Smooth muscle cell of bladder (primary cell): ENCODE results near the gene TCF3. TPM values are rescaled to one million over a fixed set of nuclear protein-coding genes. Genes with fewer than 3 reads are reported as not detected.

Experiments used
- total RNA-seq: library from RNA; depleted of rRNA; stranded (reverse); fragments of >200 nt; gene quantifications from 2 replicates; pipeline ENCODE4 v1.2.3, GENCODE V29; 2014

Gene TCF3
- 36.6 and 47.9 TPM in 2 replicates for total RNA-seq

GRCh38 chr19:1652471-1653299, at the start of gene TCF3:
TSS of gene TCF3 (minus strand) at chr19:1652615. CDS start at chr19:1650248, 2,367 bp downstream.

GRCh38 chr19:1605236-1606137, 46.9 kb downstream of the TCF3 start, which contains the start of gene UQCR11:
TSS of gene UQCR11 (minus strand) at chr19:1605462. CDS start at chr19:1605409, 53 bp downstream.

GRCh38 chr19:1592755-1593500, 59.5 kb downstream of the TCF3 start, which contains the start of gene MBD3:
TSS of gene MBD3 (minus strand) at chr19:1592865. CDS start at chr19:1592631, 234 bp downstream.

DNA sequence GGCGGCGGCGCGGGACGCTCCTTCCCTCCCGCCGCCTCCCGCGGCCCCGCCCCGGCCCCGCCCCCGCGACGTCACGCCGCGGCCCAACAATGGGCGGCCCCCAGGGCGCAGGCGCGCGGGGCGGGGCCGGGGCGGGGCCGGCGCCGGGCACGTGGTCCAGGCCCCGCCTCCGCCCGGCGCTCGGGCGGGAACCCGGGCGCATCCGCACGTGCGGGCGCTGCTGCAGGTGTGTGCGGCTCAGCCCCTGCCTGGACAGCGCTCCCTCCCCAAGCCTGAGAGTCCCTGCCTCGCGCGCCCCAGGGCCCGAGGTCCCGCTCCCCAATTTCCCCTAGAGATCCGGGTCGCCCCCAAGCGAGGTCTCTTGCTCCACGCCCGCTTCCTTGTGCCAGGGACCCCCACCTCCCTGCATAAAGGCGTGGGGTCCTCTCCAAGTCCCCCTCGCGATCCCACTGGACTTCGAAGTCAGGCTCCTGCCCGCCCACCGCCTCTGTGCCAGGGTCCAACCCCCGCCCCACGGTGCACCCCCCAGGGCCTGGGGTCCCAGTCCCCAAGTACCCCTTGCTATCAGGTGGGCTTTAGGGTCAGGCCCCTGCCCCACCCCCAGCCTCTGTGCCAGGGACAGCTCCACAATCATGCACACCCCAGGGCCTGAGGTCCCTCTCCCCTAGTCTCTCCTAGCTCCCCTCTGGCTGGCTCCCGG, 83.9 kb downstream of the TCF3 start, which contains the start of gene MEX3D:
Gene MEX3D, minus strand, starts transcription at position 6 of the 700 bp plus-strand sequence. CDS start 267 bp downstream, outside the sequence.

Other genes with a start within 250 kb of the TCF3 start
- 34.7 and 42.2 TPM in 2 replicates for gene DAZAP1, start 245.0 kb downstream of the TCF3 start, total RNA-seq
- gene RPS15, start 214.2 kb downstream of the TCF3 start, total RNA-seq = 387 and 450 TPM in 2 replicates
- 0.09 and 0.28 TPM in 2 replicates for gene APC2, start 202.5 kb downstream of the TCF3 start, total RNA-seq
- 19.2 and 19.6 TPM in 2 replicates for gene C19orf25, start 173.4 kb downstream of the TCF3 start, total RNA-seq
- 1.3 and 1.6 TPM in 2 replicates for gene PCSK4, start 162.3 kb downstream of the TCF3 start, total RNA-seq
- gene REEP6, start 161.4 kb downstream of the TCF3 start, total RNA-seq = 1.1 and 2.0 TPM in 2 replicates
- 2.1 and 3.1 TPM in 2 replicates for gene ADAMTSL5, start 139.6 kb downstream of the TCF3 start, total RNA-seq
- not detected in 2 replicates for gene PLK5, start 128.5 kb downstream of the TCF3 start, total RNA-seq
- gene MEX3D, start 84.3 kb downstream of the TCF3 start, total RNA-seq = 25.0 and 35.4 TPM in 2 replicates
- 63.1 and 83.3 TPM in 2 replicates for gene MBD3, start 59.8 kb downstream of the TCF3 start, total RNA-seq
- 125 and 134 TPM in 2 replicates for gene UQCR11, start 47.2 kb downstream of the TCF3 start, total RNA-seq
- gene ONECUT3, start 100.9 kb upstream of the TCF3 start, total RNA-seq = not detected in 2 replicates
- gene ATP8B3, start 159.7 kb upstream of the TCF3 start, total RNA-seq = 0.55 and 0.85 TPM in 2 replicates
- 2.7 TPM in 2 replicates for gene REXO1, start 195.9 kb upstream of the TCF3 start, total RNA-seq
- 1.7 and 2.3 TPM in 2 replicates for gene KLF16, start 211.0 kb upstream of the TCF3 start, total RNA-seq
- 75.2 and 78.2 TPM in 2 replicates for gene ABHD17A, start 232.9 kb upstream of the TCF3 start, total RNA-seq